ENCODE measurements around the gene GANC. TPM values are rescaled to one million over a fixed set of nuclear protein-coding genes. Genes with fewer than 3 reads are reported as not detected.
"Not testable (repeated sequence)": the region's sequence is repeated elsewhere in the genome, so short reads cannot be mapped to it uniquely, and the experiment has no call there.

Gene GANC
- total RNA-seq, 2 donors from 2014 or later, result 11.9 to 21.1 TPM

DNA sequence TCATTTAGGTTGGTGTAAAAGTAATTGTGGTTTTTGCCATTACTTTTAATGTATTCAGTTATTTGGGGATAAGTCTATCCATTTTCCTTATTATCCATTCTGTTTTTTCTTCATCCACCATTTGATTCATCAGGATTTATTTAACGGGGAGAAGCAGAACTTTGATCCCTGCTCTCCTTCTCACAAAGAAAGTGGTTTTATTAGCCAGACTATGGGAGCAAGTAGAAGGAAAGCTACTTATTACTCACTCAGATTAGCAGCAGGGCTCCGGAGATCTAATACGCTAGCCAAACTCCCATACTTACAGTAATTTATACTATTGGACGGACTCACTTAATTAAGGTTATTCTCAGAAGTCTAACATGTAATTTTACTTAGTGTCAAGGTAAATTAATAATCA lies 14.9 kb downstream of the GANC start:
- DNase-seq (no peak), ATAC-seq (no peak)
- intact Hi-C loops (cut with DNase I), result no loop called here
- Histone ChIP-seq H3K27ac (no peak overlapping the region), H3K27me3 (no peaks in the 10 kb centered on the region), H3K9me3 (no peaks in the 10 kb centered on the region), H3K36me3 (replicated peaks in 1 of 2; ENCODE audit: insufficient read depth in 1 of 2, low read depth in 2 of 2) (peaks cover 0 to 3% of the 10 kb centered on the region in 2 donors), H3K4me3 (no peak overlapping the region), H3K4me1 (peaks cover 20% of the 10 kb centered on the region)
- TF ChIP-seq, protein P1, sequence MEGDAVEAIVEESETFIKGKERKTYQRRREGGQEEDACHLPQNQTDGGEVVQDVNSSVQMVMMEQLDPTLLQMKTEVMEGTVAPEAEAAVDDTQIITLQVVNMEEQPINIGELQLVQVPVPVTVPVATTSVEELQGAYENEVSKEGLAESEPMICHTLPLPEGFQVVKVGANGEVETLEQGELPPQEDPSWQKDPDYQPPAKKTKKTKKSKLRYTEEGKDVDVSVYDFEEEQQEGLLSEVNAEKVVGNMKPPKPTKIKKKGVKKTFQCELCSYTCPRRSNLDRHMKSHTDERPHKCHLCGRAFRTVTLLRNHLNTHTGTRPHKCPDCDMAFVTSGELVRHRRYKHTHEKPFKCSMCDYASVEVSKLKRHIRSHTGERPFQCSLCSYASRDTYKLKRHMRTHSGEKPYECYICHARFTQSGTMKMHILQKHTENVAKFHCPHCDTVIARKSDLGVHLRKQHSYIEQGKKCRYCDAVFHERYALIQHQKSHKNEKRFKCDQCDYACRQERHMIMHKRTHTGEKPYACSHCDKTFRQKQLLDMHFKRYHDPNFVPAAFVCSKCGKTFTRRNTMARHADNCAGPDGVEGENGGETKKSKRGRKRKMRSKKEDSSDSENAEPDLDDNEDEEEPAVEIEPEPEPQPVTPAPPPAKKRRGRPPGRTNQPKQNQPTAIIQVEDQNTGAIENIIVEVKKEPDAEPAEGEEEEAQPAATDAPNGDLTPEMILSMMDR (IDR thresholded peaks at IDR 0.05), result no peak
- no peak for TF ChIP-seq POLR2A (IDR thresholded peaks at IDR 0.05)
- 92 to 96% methylated on average over 4 of the region's 4 CpGs for WGBS, 2 donors

DNA sequence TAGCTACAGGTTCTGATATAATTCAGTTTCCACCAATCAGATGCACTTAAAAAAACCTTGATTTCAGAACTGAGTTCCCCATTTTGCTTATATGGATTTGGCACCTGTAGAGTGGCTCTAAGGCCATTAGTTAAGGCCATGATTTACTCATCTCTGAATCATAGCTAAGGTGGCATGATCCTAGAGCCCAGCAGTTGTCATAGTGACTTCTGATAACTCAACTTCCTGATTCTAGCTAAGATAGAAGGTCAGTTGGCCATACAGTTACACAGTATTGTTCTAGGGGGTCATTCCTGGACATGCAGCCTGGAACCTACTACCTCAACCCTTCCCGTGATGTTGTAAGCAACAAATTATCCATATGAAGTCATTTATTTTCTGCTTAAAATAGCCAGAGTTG lies 16.2 kb downstream of the GANC start:
- no peak for DNase-seq
- Histone ChIP-seq H3K36me3 (replicated peaks in 1 of 2; ENCODE audit: insufficient read depth in 1 of 2, low read depth in 2 of 2) (peaks cover 0 to 5% of the 10 kb centered on the region in 2 donors), H3K4me3 (no peak overlapping the region), H3K27ac (no peak overlapping the region), H3K4me1 (peaks cover 11% of the 10 kb centered on the region), H3K9me3 (no peaks in the 10 kb centered on the region), H3K27me3 (no peaks in the 10 kb centered on the region)
- intact Hi-C loops (cut with DNase I), result no loop called here
- no peak for TF ChIP-seq POLR2A (IDR thresholded peaks at IDR 0.05)
- TF ChIP-seq, protein P1 (IDR thresholded peaks at IDR 0.05), result no peak
- WGBS, 2 donors, result 96 to 100% methylated on average over 1 of the region's 1 CpG
- no peak for ATAC-seq

DNA sequence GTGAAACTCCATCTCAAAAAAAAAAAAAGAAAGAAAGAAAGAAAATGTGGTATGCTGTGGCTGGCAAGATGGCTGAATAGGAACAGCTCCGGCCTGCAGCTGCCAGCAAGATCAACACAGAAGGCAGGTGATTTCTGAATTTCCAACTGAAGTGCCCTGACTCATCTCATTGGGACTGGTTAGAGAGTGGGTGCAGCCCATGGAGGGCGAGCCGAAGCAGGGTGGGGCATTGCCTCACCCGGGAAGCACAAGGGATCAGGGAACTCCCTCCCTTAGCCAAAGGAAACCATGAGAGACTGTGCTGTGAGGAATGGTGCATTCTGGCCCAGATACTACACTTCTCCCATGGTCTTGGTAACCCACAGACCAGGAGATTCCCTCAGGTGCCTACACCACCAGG lies 28.0 kb downstream of the GANC start:
- H3K4me3 ChIP-seq; DNase-seq; H3K9me3 ChIP-seq; H3K27ac ChIP-seq; ATAC-seq; H3K36me3 ChIP-seq (replicated peaks in 1 of 2; ENCODE audit: insufficient read depth in 1 of 2, low read depth in 2 of 2); intact Hi-C loops (cut with DNase I); H3K4me1 ChIP-seq; H3K27me3 ChIP-seq: not testable (repeated sequence)
- 95 to 98% methylated on average over 4 of the region's 4 CpGs for WGBS, 2 donors

DNA sequence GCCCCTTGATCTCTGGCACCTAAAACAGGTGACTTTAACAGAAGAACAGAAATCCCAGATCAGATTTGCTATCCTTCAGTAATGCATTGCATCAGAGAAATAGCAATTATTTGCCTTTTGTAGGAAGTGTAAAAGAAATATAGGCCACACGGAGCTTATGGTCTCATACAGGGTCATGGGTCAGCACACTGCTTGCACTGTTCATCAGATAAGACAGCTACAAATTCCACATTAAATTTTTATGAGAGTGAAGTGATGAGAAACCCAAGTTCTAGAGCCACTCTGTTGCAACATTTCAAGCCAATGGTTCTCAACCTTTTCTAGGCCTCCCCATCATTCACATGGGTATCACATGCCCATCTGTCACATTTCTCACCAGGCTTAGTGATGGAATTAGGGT lies 33.7 kb downstream of the GANC start:
- Histone ChIP-seq H3K4me3 (no peak overlapping the region), H3K27me3 (no peaks in the 10 kb centered on the region), H3K4me1 (no peaks in the 10 kb centered on the region), H3K36me3 (replicated peaks in 1 of 2; ENCODE audit: insufficient read depth in 1 of 2, low read depth in 2 of 2) (no peaks in the 10 kb centered on the region), H3K27ac (no peak overlapping the region), H3K9me3 (peaks cover 0 to 4% (median 0%) of the 10 kb centered on the region in 3 donors)
- intact Hi-C loops (cut with DNase I), result no loop called here
- no peak for ATAC-seq
- TF ChIP-seq, protein P1 (IDR thresholded peaks at IDR 0.05), result no peak
- no peak for TF ChIP-seq POLR2A (IDR thresholded peaks at IDR 0.05)
- WGBS, 2 donors, result 76 to 82% methylated on average over 1 of the region's 1 CpG
- DNase-seq, result no peak

DNA sequence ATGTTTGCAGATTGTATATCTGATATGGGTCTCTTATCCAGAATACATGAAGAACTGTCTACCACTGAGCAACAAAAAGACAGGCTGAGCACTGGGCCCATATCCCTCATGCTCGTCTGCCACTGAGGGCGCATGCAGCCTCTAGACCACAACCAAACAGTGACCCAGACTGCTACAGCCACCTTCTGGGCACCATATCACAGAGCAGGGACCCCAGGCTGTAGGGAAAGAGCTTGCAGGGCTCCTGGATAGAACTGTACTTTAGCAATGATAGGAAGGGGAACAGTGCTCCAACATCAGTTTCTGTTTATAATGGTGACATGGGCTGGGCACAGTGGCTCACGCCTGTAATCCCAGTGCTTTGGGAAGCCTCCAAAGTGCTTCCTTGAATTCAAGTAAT lies 40.5 kb downstream of the GANC start:
- intact Hi-C loops (cut with DNase I), result no loop called here
- TF ChIP-seq POLR2A (IDR thresholded peaks at IDR 0.05), result no peak
- TF ChIP-seq, protein P1 (IDR thresholded peaks at IDR 0.05), result no peak
- Histone ChIP-seq H3K36me3 (replicated peaks in 1 of 2; ENCODE audit: insufficient read depth in 1 of 2, low read depth in 2 of 2) (no peaks in the 10 kb centered on the region), H3K4me3 (no peak overlapping the region), H3K27ac (no peak overlapping the region), H3K9me3 (no peaks in the 10 kb centered on the region), H3K27me3 (no peaks in the 10 kb centered on the region), H3K4me1 (no peaks in the 10 kb centered on the region)
- ATAC-seq (no peak), DNase-seq (no peak)
- 37 to 54% methylated on average over 3 of the region's 3 CpGs for WGBS, 2 donors

Data from body of pancreas (tissue), 4 donors.